22Rv1 (cell line): ENCODE results near the gene SNX11.

Experiments used
- CTCF ChIP-seq: fragments of 450-650 bp; IDR thresholded peaks from 2 replicates; pipeline ENCODE4 v1.5.1; 2017; ENCODE audit warnings: mild to moderate bottlenecking
- ZFX ChIP-seq: fragments of 450-650 bp; IDR thresholded peaks from 2 replicates; pipeline ENCODE4 v1.6.1; 2017; ENCODE audit warnings: antibody characterized with exemption, borderline replicate concordance

GRCh38 chr17:48149787-48150463 lies 42.4 kb downstream of the SNX11 start:
- TF ChIP-seq CTCF, result no peak
- no peak for TF ChIP-seq ZFX
